Measurements from ENCODE around the gene MASTL.

Gene MASTL

GRCh38 chr10:27155066-27155754 lies at the start of gene MASTL:
Gene MASTL (plus strand): TSS chr10:27155352. CDS start chr10:27155427, 75 bp downstream.
- no peaks in the 10 kb centered on the region for H3K9me3 ChIP-seq (ENCODE audit: insufficient read depth, low read length)
- peak within 1 kb of the TSS; percentile 96 for H3K9ac ChIP-seq (ENCODE audit: low read length)
- no peaks in the 10 kb centered on the region for H3K9me2 ChIP-seq (replicated peaks; ENCODE audit: insufficient read depth, low read length)
- H3F3A ChIP-seq (ENCODE audit: insufficient read depth), result peaks cover 11% of the 10 kb centered on the region
- peaks cover 41% of the 10 kb centered on the region for H4K20me1 ChIP-seq (ENCODE audit: low read depth, low read length)
- no peak for TF ChIP-seq CTCF (IDR thresholded peaks at IDR 0.05; ENCODE audit: insufficient read depth, low read length, poor library complexity, severe bottlenecking)
- no peak for TF ChIP-seq EZH2phosphoT487 (conservative IDR thresholded peaks at IDR 0.05; ENCODE audit: low read length)
- peaks cover 78% of the 10 kb centered on the region for H3K79me2 ChIP-seq (ENCODE audit: insufficient read depth, low read length)
- peak within 1 kb of the TSS; percentile 75 for H2AFZ ChIP-seq (ENCODE audit: low read depth, low read length, severe bottlenecking)
- H3K4me2 ChIP-seq (ENCODE audit: low read depth, low read length, poor library complexity, severe bottlenecking), result peak within 1 kb of the TSS; percentile 92
- peak within 1 kb of the TSS; percentile 94 for H3K27ac ChIP-seq (ENCODE audit: low read depth, low read length)
- peaks cover 26% of the 10 kb centered on the region for H3K36me3 ChIP-seq (ENCODE audit: low read length)
- H3K4me3 ChIP-seq (ENCODE audit: insufficient read depth, low read length, poor library complexity, severe bottlenecking), result peak within 1 kb of the TSS; percentile 84
- H3K27me3 ChIP-seq (ENCODE audit: low read length), result no peaks in the 10 kb centered on the region

- H3K27me3 ChIP-seq (ENCODE audit: low read length), result no peaks in the 10 kb centered on the region
- H3K27ac ChIP-seq (ENCODE audit: low read depth, low read length), result no peak overlapping the region
- no peak overlapping the region for H2AFZ ChIP-seq (ENCODE audit: low read depth, low read length, severe bottlenecking)
- H3K36me3 ChIP-seq (ENCODE audit: low read length), result peaks cover 27% of the 10 kb centered on the region; the same call in 1 of the 2 replicates
- no peak overlapping the region for H3K4me2 ChIP-seq (ENCODE audit: low read depth, low read length, poor library complexity, severe bottlenecking)
- peaks cover 7% of the 10 kb centered on the region; the same call in 1 of the 2 replicates for H3F3A ChIP-seq (ENCODE audit: insufficient read depth)
- no peaks in the 10 kb centered on the region for H3K79me2 ChIP-seq (ENCODE audit: insufficient read depth, low read length)
- no peak overlapping the region for H3K4me3 ChIP-seq (ENCODE audit: insufficient read depth, low read length, poor library complexity, severe bottlenecking)
- TF ChIP-seq EZH2phosphoT487 (conservative IDR thresholded peaks at IDR 0.05; ENCODE audit: low read length) (no peak), CTCF (IDR thresholded peaks at IDR 0.05; ENCODE audit: insufficient read depth, low read length, poor library complexity, severe bottlenecking) (no peak)
- no peak overlapping the region for H3K9ac ChIP-seq (ENCODE audit: low read length)
- H3K9me2 ChIP-seq (replicated peaks; ENCODE audit: insufficient read depth, low read length), result no peaks in the 10 kb centered on the region
- H4K20me1 ChIP-seq (ENCODE audit: low read depth, low read length), result no peaks in the 10 kb centered on the region
- H3K9me3 ChIP-seq (ENCODE audit: insufficient read depth, low read length), result no peaks in the 10 kb centered on the region
Measured at GRCh38 chr10:27108165-27108564, 47.0 kb upstream of the MASTL start.

- no peak overlapping the region for H3K4me2 ChIP-seq (ENCODE audit: low read depth, low read length, poor library complexity, severe bottlenecking)
- peaks cover 8% of the 10 kb centered on the region; the same call in 1 of the 2 replicates for H3K79me2 ChIP-seq (ENCODE audit: insufficient read depth, low read length)
- H3K9ac ChIP-seq (ENCODE audit: low read length), result no peak overlapping the region
- H4K20me1 ChIP-seq (ENCODE audit: low read depth, low read length), result 0 out of 2 replicates have a peak, but pooled peaks cover 3% of the 10 kb centered on the region
- TF ChIP-seq EZH2phosphoT487 (conservative IDR thresholded peaks at IDR 0.05; ENCODE audit: low read length) (no peak), CTCF (IDR thresholded peaks at IDR 0.05; ENCODE audit: insufficient read depth, low read length, poor library complexity, severe bottlenecking) (no peak)
- no peak overlapping the region for H3K4me3 ChIP-seq (ENCODE audit: insufficient read depth, low read length, poor library complexity, severe bottlenecking)
- no peaks in the 10 kb centered on the region for H3K9me2 ChIP-seq (replicated peaks; ENCODE audit: insufficient read depth, low read length)
- H3K36me3 ChIP-seq (ENCODE audit: low read length), result peaks cover 57% of the 10 kb centered on the region
- no peak overlapping the region for H2AFZ ChIP-seq (ENCODE audit: low read depth, low read length, severe bottlenecking)
- no peaks in the 10 kb centered on the region for H3K27me3 ChIP-seq (ENCODE audit: low read length)
- peaks cover 19% of the 10 kb centered on the region; the same call in 1 of the 2 replicates for H3F3A ChIP-seq (ENCODE audit: insufficient read depth)
- no peaks in the 10 kb centered on the region for H3K9me3 ChIP-seq (ENCODE audit: insufficient read depth, low read length)
- H3K27ac ChIP-seq (ENCODE audit: low read depth, low read length), result no peak overlapping the region
Measured at GRCh38 chr10:27134371-27134770, 20.8 kb upstream of the MASTL start.
